ENCODE data around the gene COL5A3.

The COL5A3 gene

DNA sequence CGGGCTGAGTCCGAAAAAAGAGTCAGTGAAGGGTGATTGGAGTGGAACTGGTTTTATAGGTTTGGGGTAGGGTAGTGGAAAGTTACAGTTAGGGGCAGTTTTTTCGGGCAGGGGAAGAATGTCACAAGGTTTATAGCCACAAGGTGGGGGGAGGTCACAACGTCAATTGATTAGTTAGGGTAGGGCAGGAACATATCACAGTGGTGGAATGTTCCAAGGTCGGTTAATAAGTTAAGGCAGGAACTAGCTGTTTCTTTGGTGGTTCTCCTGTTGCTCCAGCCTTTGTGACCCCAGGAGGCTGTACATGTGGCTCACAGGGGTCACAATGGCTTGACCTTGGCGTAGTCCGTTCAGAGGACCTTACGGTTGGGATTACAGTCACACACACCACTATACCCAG, 23.3 kb upstream of the COL5A3 start:
- no peak for TF ChIP-seq TOX (CRISPR knock-in tag; IDR thresholded peaks at IDR 0.05; ENCODE audit: borderline replicate concordance)
- TF ChIP-seq ZNF8 (CRISPR knock-in tag; IDR thresholded peaks at IDR 0.05), result no peak
- no peak for TF ChIP-seq BACH2 (CRISPR knock-in tag; IDR thresholded peaks at IDR 0.05; ENCODE audit: borderline replicate concordance)
- no peak for TF ChIP-seq ISL1 (CRISPR knock-in tag; IDR thresholded peaks at IDR 0.05)
- TF ChIP-seq, protein P1, sequence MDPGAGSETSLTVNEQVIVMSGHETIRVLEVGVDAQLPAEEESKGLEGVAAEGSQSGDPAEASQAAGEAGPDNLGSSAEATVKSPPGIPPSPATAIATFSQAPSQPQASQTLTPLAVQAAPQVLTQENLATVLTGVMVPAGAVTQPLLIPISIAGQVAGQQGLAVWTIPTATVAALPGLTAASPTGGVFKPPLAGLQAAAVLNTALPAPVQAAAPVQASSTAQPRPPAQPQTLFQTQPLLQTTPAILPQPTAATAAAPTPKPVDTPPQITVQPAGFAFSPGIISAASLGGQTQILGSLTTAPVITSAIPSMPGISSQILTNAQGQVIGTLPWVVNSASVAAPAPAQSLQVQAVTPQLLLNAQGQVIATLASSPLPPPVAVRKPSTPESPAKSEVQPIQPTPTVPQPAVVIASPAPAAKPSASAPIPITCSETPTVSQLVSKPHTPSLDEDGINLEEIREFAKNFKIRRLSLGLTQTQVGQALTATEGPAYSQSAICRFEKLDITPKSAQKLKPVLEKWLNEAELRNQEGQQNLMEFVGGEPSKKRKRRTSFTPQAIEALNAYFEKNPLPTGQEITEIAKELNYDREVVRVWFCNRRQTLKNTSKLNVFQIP (CRISPR knock-in tag; IDR thresholded peaks at IDR 0.05; ENCODE audit: borderline replicate concordance, low read depth), result no peak
- TF ChIP-seq ZNF565 (CRISPR knock-in tag; conservative IDR thresholded peaks at IDR 0.05; ENCODE audit: low read depth), result no peak
- TF ChIP-seq SNAI2 (CRISPR knock-in tag; IDR thresholded peaks at IDR 0.05), result no peak
- no peak for TF ChIP-seq CSDC2 (CRISPR knock-in tag; IDR thresholded peaks at IDR 0.05)
- no peak for TF ChIP-seq ZFP3 (CRISPR knock-in tag; IDR thresholded peaks at IDR 0.05)
- TF ChIP-seq, protein P2, sequence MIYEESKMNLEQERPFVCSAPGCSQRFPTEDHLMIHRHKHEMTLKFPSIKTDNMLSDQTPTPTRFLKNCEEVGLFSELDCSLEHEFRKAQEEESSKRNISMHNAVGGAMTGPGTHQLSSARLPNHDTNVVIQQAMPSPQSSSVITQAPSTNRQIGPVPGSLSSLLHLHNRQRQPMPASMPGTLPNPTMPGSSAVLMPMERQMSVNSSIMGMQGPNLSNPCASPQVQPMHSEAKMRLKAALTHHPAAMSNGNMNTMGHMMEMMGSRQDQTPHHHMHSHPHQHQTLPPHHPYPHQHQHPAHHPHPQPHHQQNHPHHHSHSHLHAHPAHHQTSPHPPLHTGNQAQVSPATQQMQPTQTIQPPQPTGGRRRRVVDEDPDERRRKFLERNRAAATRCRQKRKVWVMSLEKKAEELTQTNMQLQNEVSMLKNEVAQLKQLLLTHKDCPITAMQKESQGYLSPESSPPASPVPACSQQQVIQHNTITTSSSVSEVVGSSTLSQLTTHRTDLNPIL (CRISPR knock-in tag; IDR thresholded peaks at IDR 0.05; ENCODE audit: low read depth), result no peak
- TF ChIP-seq, protein P3, sequence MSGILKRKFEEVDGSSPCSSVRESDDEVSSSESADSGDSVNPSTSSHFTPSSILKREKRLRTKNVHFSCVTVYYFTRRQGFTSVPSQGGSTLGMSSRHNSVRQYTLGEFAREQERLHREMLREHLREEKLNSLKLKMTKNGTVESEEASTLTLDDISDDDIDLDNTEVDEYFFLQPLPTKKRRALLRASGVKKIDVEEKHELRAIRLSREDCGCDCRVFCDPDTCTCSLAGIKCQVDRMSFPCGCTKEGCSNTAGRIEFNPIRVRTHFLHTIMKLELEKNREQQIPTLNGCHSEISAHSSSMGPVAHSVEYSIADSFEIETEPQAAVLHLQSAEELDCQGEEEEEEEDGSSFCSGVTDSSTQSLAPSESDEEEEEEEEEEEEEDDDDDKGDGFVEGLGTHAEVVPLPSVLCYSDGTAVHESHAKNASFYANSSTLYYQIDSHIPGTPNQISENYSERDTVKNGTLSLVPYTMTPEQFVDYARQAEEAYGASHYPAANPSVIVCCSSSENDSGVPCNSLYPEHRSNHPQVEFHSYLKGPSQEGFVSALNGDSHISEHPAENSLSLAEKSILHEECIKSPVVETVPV (CRISPR knock-in tag; IDR thresholded peaks at IDR 0.05), result no peak
- TF ChIP-seq ZFP30 (CRISPR knock-in tag; IDR thresholded peaks at IDR 0.05), result no peak
- no peak for TF ChIP-seq ARNTL (CRISPR knock-in tag; IDR thresholded peaks at IDR 0.05; ENCODE audit: borderline replicate concordance, low read depth)
- no peak for TF ChIP-seq RARB (CRISPR knock-in tag; IDR thresholded peaks at IDR 0.05)
- no peak for TF ChIP-seq ZNF70 (CRISPR knock-in tag; IDR thresholded peaks at IDR 0.05)
- no peak for TF ChIP-seq ZC3H10 (CRISPR knock-in tag; IDR thresholded peaks at IDR 0.05)
- TF ChIP-seq GLIS3 (CRISPR knock-in tag; IDR thresholded peaks at IDR 0.05), result no peak
- ATAC-seq, result no peak

GRCh38 chr19:10027158-10027997, 17.1 kb upstream of the COL5A3 start:
- ATAC-seq, result peak; percentile 97
- TF ChIP-seq, protein P2 (CRISPR knock-in tag; IDR thresholded peaks at IDR 0.05; ENCODE audit: low read depth), result no peak
- TF ChIP-seq TCF4 (CRISPR knock-in tag; IDR thresholded peaks at IDR 0.05; ENCODE audit: borderline replicate concordance), result peak; percentile 25; the same call in 1 of the 2 replicates
- TF ChIP-seq, protein P4, sequence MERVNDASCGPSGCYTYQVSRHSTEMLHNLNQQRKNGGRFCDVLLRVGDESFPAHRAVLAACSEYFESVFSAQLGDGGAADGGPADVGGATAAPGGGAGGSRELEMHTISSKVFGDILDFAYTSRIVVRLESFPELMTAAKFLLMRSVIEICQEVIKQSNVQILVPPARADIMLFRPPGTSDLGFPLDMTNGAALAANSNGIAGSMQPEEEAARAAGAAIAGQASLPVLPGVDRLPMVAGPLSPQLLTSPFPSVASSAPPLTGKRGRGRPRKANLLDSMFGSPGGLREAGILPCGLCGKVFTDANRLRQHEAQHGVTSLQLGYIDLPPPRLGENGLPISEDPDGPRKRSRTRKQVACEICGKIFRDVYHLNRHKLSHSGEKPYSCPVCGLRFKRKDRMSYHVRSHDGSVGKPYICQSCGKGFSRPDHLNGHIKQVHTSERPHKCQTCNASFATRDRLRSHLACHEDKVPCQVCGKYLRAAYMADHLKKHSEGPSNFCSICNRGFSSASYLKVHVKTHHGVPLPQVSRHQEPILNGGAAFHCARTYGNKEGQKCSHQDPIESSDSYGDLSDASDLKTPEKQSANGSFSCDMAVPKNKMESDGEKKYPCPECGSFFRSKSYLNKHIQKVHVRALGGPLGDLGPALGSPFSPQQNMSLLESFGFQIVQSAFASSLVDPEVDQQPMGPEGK (CRISPR knock-in tag; IDR thresholded peaks at IDR 0.05; ENCODE audit: borderline replicate concordance), result peak; percentile 79; the same call in 1 of the 2 replicates

- ATAC-seq, result no peak
- TF ChIP-seq ZFP30 (CRISPR knock-in tag; IDR thresholded peaks at IDR 0.05) (no peak), ISL1 (CRISPR knock-in tag; IDR thresholded peaks at IDR 0.05) (no peak), ESRRG (CRISPR knock-in tag; IDR thresholded peaks at IDR 0.05) (no peak), ZNF565 (CRISPR knock-in tag; conservative IDR thresholded peaks at IDR 0.05; ENCODE audit: low read depth) (no peak), CSDC2 (CRISPR knock-in tag; IDR thresholded peaks at IDR 0.05) (no peak)
- TF ChIP-seq, protein P2 (CRISPR knock-in tag; IDR thresholded peaks at IDR 0.05; ENCODE audit: low read depth), result no peak
- TF ChIP-seq, protein P5, sequence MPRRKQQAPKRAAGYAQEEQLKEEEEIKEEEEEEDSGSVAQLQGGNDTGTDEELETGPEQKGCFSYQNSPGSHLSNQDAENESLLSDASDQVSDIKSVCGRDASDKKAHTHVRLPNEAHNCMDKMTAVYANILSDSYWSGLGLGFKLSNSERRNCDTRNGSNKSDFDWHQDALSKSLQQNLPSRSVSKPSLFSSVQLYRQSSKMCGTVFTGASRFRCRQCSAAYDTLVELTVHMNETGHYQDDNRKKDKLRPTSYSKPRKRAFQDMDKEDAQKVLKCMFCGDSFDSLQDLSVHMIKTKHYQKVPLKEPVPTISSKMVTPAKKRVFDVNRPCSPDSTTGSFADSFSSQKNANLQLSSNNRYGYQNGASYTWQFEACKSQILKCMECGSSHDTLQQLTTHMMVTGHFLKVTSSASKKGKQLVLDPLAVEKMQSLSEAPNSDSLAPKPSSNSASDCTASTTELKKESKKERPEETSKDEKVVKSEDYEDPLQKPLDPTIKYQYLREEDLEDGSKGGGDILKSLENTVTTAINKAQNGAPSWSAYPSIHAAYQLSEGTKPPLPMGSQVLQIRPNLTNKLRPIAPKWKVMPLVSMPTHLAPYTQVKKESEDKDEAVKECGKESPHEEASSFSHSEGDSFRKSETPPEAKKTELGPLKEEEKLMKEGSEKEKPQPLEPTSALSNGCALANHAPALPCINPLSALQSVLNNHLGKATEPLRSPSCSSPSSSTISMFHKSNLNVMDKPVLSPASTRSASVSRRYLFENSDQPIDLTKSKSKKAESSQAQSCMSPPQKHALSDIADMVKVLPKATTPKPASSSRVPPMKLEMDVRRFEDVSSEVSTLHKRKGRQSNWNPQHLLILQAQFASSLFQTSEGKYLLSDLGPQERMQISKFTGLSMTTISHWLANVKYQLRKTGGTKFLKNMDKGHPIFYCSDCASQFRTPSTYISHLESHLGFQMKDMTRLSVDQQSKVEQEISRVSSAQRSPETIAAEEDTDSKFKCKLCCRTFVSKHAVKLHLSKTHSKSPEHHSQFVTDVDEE (CRISPR knock-in tag; IDR thresholded peaks at IDR 0.05), result no peak
- TF ChIP-seq, protein P4 (CRISPR knock-in tag; IDR thresholded peaks at IDR 0.05; ENCODE audit: borderline replicate concordance), result no peak
- TF ChIP-seq, protein P3 (CRISPR knock-in tag; IDR thresholded peaks at IDR 0.05), result no peak
These were observed 16.4 kb upstream of the COL5A3 start for GRCh38 chr19:10026744-10027143.

Measured in SK-N-SH treated with all-trans-retinoic acid at 6 μM for 48 hours (cell line).